ENCODE results near the gene UBE2Z. TPM values are rescaled to one million over a fixed set of nuclear protein-coding genes. Genes with fewer than 3 reads are reported as not detected.

Gene UBE2Z
- total RNA-seq, 2 donors from 2014 or later, result 28.3 to 47.1 TPM

- WGBS, 2 donors, result 14 to 34% methylated on average over 4 to 11 of the region's 11 CpGs
- no peak overlapping the region for H3K27ac ChIP-seq
- H3K4me1 ChIP-seq, result no peaks in the 10 kb centered on the region
- peaks cover 0 to 6% of the 10 kb centered on the region in 2 donors for H3K27me3 ChIP-seq
- H3K9me3 ChIP-seq, result no peaks in the 10 kb centered on the region
- TF ChIP-seq CTCF (IDR thresholded peaks at IDR 0.05), result no peak
- TF ChIP-seq POLR2A (IDR thresholded peaks at IDR 0.05), result no peak
- no peaks in the 10 kb centered on the region for H3K36me3 ChIP-seq (replicated peaks in 1 of 2; ENCODE audit: insufficient read depth in 1 of 2, low read depth in 2 of 2)
- no peak for DNase-seq
- no peak overlapping the region for H3K4me3 ChIP-seq
- no peak for ATAC-seq
- intact Hi-C loops (cut with DNase I), result no loop called here
These were observed 52.8 kb downstream of the UBE2Z start for GRCh38 chr17:48960834-48961515.

GRCh38 chr17:48961516-48962233 is 53.5 kb downstream of the UBE2Z start:
- Histone ChIP-seq H3K27ac (no peak overlapping the region), H3K27me3 (peaks cover 0 to 6% of the 10 kb centered on the region in 2 donors), H3K4me1 (no peaks in the 10 kb centered on the region), H3K9me3 (no peaks in the 10 kb centered on the region), H3K4me3 (no peak overlapping the region), H3K36me3 (replicated peaks in 1 of 2; ENCODE audit: insufficient read depth in 1 of 2, low read depth in 2 of 2) (no peaks in the 10 kb centered on the region)
- DNase-seq (no peak), ATAC-seq (no peak)
- 22 to 29% methylated on average over 9 to 10 of the region's 10 CpGs for WGBS, 2 donors
- TF ChIP-seq CTCF (IDR thresholded peaks at IDR 0.05) (no peak), POLR2A (IDR thresholded peaks at IDR 0.05) (no peak)
- intact Hi-C loops (cut with DNase I), result no loop called here

DNA sequence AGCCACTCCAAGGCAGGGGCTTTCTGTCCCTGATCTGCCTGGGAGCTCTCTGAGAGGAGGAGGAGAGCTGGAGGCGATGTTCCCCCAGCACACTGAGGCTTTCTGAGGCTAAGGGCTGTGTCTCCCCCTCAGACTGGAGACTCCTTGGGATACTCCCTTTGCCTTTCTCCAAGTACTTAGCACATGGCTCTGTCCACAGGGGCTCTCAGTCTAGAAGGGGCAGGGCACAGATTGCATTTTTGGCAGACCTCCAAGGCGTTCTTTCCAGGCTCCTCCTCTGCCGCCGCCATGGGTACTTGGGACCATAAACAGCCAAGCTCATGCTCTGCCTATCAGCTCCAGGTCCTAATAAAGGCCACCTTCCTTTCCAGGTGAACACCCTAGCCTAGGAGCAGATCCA is 62.0 kb downstream of the UBE2Z start:
- H3K27me3 ChIP-seq, result peaks cover 0 to 4% of the 10 kb centered on the region in 2 donors
- intact Hi-C loops (cut with DNase I), result no loop called here
- no peaks in the 10 kb centered on the region for H3K9me3 ChIP-seq
- no peak for TF ChIP-seq CTCF (IDR thresholded peaks at IDR 0.05)
- TF ChIP-seq POLR2A (IDR thresholded peaks at IDR 0.05), result no peak
- WGBS, 2 donors, result 22 to 24% methylated on average over 3 to 4 of the region's 4 CpGs
- no peak overlapping the region for H3K27ac ChIP-seq
- DNase-seq (no peak), ATAC-seq (no peak)
- H3K4me1 ChIP-seq, result no peaks in the 10 kb centered on the region
- no peak overlapping the region for H3K4me3 ChIP-seq
- H3K36me3 ChIP-seq (replicated peaks in 1 of 2; ENCODE audit: insufficient read depth in 1 of 2, low read depth in 2 of 2), result no peaks in the 10 kb centered on the region

DNA sequence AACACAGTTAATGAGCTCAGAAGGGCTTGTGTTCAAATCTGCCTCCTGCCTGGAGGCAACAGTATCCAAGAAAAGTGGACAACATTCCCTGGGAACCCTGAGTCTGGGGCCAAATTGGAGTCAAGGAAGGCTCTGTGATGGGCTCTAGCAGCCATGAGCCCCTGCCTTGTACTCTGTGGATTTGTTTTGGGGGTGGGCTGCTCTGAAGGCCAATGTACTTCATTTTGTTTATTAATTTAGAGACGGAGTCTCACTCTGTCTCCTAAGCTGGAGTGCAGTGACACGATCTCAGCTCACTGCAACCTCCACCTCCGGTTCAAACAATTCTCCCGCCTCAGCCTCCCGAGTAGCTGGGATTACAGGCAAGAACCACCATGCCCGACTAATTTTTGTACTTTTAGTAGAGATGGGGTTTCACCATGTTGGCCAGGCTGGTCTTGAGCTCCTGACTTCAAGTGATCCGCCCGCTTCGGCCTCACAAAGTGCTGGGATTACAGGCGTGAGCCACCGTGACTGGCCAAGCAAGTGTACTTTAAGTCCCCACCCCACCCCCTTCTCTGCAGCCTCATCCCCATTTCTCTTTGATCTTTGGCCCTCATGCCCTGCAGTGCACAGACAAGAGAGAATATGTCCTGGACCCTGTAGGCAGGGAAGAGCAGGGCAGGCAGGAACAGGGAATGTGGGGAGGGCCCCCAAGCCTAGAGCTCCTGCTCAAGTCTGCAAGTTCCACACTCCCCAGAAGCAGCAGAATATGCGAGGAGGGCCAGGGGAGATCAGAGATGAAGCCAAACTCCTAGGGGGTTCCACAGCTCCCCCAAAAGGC is 62.9 kb downstream of the UBE2Z start:
- intact Hi-C loops (cut with DNase I), result no loop called here
- peaks cover 0 to 4% of the 10 kb centered on the region in 2 donors for H3K27me3 ChIP-seq
- no peak for TF ChIP-seq CTCF (IDR thresholded peaks at IDR 0.05)
- no peak for TF ChIP-seq POLR2A (IDR thresholded peaks at IDR 0.05)
- no peaks in the 10 kb centered on the region for H3K9me3 ChIP-seq
- 45 to 63% methylated on average over 11 to 12 of the region's 12 CpGs for WGBS, 2 donors
- H3K27ac ChIP-seq, result no peak overlapping the region
- ATAC-seq (no peak), DNase-seq (no peak)
- no peak overlapping the region for H3K4me3 ChIP-seq
- no peaks in the 10 kb centered on the region for H3K36me3 ChIP-seq (replicated peaks in 1 of 2; ENCODE audit: insufficient read depth in 1 of 2, low read depth in 2 of 2)
- no peaks in the 10 kb centered on the region for H3K4me1 ChIP-seq

Data from body of pancreas (tissue), 4 donors.